GM12878 (cell line): Measurements from ENCODE around the gene SNF8. TPM values are rescaled to one million over a fixed set of nuclear protein-coding genes. Genes with fewer than 3 reads are reported as not detected.
A peak's percentile ranks its signal among the peaks of the same experiment; 100 is the strongest.

ENCODE experiments used
- BCL3 ChIP-seq: IDR thresholded peaks from 2 replicates; pipeline ENCODE4 v1.6.1; 2011; ENCODE audit warnings: borderline replicate concordance, low read depth, mild to moderate bottlenecking, moderate library complexity, low read length; ENCODE audit not compliant: insufficient read depth, poor library complexity, severe bottlenecking
- CBFB ChIP-seq: IDR thresholded peaks from 2 replicates; pipeline ENCODE4 v1.6.1; 2016; ENCODE audit warnings: antibody characterized with exemption, low read depth
- EP300 ChIP-seq, 2 experiments: fragments of 150-350 bp in 1 of 2; IDR thresholded peaks; 2 replicates each; pipeline ENCODE4 v1.6.1; 2011 to 2012; ENCODE audit warnings: low read depth in 2 of 2, low read length in 2 of 2, borderline replicate concordance in 1 of 2, improper control_type of control experiment in 1 of 2, inconsistent platforms in 1 of 2; ENCODE audit not compliant: control insufficient read depth in 1 of 2
- FOXM1 ChIP-seq: IDR thresholded peaks from 2 replicates; pipeline ENCODE4 v1.6.1; 2012; ENCODE audit warnings: low read depth, mild to moderate bottlenecking, inconsistent platforms, low read length, moderate library complexity
- NRF1 ChIP-seq: conservative IDR thresholded peaks from 2 replicates; pipeline ENCODE4 v1.6.1; 2011; ENCODE audit warnings: mild to moderate bottlenecking, low read depth, low read length, improper control_type of control experiment
- POLR2AphosphoS2 ChIP-seq: IDR thresholded peaks from 2 replicates; pipeline ENCODE4 v1.6.1; 2011; ENCODE audit warnings: low read depth, mild to moderate bottlenecking, low read length, improper control_type of control experiment, moderate library complexity
- POLR2AphosphoS5 ChIP-seq: IDR thresholded peaks from 2 replicates; pipeline ENCODE4 v1.6.1; 2011; ENCODE audit warnings: mild to moderate bottlenecking, low read length, inconsistent platforms
- TARDBP ChIP-seq: IDR thresholded peaks from 2 replicates; pipeline ENCODE4 v1.6.1; 2016; ENCODE audit warnings: borderline replicate concordance
- ZSCAN29 ChIP-seq: fragments of 450-650 bp; IDR thresholded peaks from 2 replicates; pipeline ENCODE4 v1.6.1; 2017; ENCODE audit warnings: mild to moderate bottlenecking, moderate library complexity
- polyA plus RNA-seq, 11 experiments: library from polyadenylated mRNA; depleted of rRNA in 4 of 11; unstranded in 6 of 11; stranded (reverse) in 5 of 11; fragments of >200 nt; fragmentation: Nextera tagmentation in 4 of 11; fragmentation: Illumina TruSeq in 1 of 11; extraction: Ambion mirVana in 4 of 11; extraction: Trizol in 1 of 11; gene quantifications; 1 replicate in 1 of 11; 2 replicates in 10 of 11; pipeline versions ENCODE4 v1.2.1 to v1.2.3, GENCODE V29; 2011 to 2016; ENCODE audit warnings: inconsistent platforms in 2 of 11, missing spikeins in 2 of 11, low read depth in 1 of 11
- total RNA-seq, 4 experiments: library from RNA; depleted of rRNA in 3 of 4; stranded (reverse); fragments of >200 nt in 3 of 4; fragmentation: Illumina TruSeq in 1 of 4; extraction: Trizol in 1 of 4; gene quantifications; 2 replicates each; pipeline versions ENCODE4 v1.2.1 to v1.2.3, GENCODE V29; 2013 to 2021
- TF ChIP-seq, protein P1 (sequence below): fragments of 450-650 bp; IDR thresholded peaks from 2 replicates; pipeline ENCODE4 v1.6.1; 2016; ENCODE audit warnings: mild to moderate bottlenecking, moderate library complexity, borderline replicate concordance
- TF ChIP-seq, protein P2 (sequence below): IDR thresholded peaks from 2 replicates; pipeline ENCODE4 v1.6.1; 2011; ENCODE audit warnings: low read depth, low read length, improper control_type of control experiment, borderline replicate concordance

SNF8 gene
- total and polyA plus RNA-seq, 10 of the 15 experiments (the other 5 are each of a cell fraction or from before 2014, with no cell fraction given) = 6.1 to 228 (median 95.6) TPM

- TF ChIP-seq, protein P1, sequence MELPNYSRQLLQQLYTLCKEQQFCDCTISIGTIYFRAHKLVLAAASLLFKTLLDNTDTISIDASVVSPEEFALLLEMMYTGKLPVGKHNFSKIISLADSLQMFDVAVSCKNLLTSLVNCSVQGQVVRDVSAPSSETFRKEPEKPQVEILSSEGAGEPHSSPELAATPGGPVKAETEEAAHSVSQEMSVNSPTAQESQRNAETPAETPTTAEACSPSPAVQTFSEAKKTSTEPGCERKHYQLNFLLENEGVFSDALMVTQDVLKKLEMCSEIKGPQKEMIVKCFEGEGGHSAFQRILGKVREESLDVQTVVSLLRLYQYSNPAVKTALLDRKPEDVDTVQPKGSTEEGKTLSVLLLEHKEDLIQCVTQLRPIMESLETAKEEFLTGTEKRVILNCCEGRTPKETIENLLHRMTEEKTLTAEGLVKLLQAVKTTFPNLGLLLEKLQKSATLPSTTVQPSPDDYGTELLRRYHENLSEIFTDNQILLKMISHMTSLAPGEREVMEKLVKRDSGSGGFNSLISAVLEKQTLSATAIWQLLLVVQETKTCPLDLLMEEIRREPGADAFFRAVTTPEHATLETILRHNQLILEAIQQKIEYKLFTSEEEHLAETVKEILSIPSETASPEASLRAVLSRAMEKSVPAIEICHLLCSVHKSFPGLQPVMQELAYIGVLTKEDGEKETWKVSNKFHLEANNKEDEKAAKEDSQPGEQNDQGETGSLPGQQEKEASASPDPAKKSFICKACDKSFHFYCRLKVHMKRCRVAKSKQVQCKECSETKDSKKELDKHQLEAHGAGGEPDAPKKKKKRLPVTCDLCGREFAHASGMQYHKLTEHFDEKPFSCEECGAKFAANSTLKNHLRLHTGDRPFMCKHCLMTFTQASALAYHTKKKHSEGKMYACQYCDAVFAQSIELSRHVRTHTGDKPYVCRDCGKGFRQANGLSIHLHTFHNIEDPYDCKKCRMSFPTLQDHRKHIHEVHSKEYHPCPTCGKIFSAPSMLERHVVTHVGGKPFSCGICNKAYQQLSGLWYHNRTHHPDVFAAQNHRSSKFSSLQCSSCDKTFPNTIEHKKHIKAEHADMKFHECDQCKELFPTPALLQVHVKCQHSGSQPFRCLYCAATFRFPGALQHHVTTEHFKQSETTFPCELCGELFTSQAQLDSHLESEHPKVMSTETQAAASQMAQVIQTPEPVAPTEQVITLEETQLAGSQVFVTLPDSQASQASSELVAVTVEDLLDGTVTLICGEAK = peak; percentile 71
- TF ChIP-seq, protein P2, sequence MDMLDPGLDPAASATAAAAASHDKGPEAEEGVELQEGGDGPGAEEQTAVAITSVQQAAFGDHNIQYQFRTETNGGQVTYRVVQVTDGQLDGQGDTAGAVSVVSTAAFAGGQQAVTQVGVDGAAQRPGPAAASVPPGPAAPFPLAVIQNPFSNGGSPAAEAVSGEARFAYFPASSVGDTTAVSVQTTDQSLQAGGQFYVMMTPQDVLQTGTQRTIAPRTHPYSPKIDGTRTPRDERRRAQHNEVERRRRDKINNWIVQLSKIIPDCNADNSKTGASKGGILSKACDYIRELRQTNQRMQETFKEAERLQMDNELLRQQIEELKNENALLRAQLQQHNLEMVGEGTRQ = no peak
- TF ChIP-seq ZSCAN29 (no peak), TARDBP (no peak), POLR2AphosphoS2 (no peak), NRF1 (no peak), FOXM1 (no peak), EP300 (IDR thresholded peaks at IDR 0.05; ENCODE audit: borderline replicate concordance in 1 of 2, control insufficient read depth in 1 of 2, low read depth in 2 of 2, low read length in 2 of 2) (no peak), BCL3 (peak; percentile 27), CBFB (no peak), POLR2AphosphoS5 (0 out of 2 replicates have a peak, but pooled peaks have one; percentile 39)
These were observed 15.5 kb downstream of the SNF8 start (continued) for GRCh38 chr17:48928876-48929811.
